SK-N-MC (cell line): ENCODE measurements around the gene MAFG.

Source experiments
- EZH2 ChIP-seq: fragments of 200-600 bp; sonication (generic); IDR thresholded peaks from one replicate; pipeline ENCODE4 v1.6.1; 2017; ENCODE audit warnings: antibody characterized with exemption
- FOXP2 ChIP-seq: optimal IDR thresholded peaks from 2 replicates; pipeline ENCODE3; 2011; ENCODE audit warnings: mild to moderate bottlenecking, moderate library complexity; ENCODE audit not compliant: insufficient read depth; ENCODE audit errors: extremely low read length, control extremely low read depth
- POLR2AphosphoS5 ChIP-seq: IDR thresholded peaks from 2 replicates; pipeline ENCODE4 v1.6.1; 2012; ENCODE audit warnings: mild to moderate bottlenecking, low read depth, low read length, borderline replicate concordance

DNA sequence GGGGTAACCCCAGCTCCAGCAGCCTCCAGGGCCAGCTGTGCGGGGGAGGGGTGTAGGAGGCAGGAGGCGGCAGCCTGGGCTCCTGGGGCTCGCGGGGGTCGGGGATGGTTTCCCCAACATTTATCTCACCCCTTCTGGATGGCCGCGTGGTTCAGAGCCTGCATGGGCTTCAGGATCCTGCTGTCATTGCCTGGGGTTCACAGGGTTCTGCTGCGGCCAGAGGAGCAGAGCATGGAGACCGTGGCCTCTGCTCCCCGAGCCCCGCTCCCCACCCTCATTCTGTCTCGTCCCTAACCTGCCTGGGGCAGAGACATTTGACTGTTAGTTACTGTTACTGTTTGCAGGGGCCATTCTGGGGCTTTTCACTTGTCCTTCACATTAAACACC is 14.6 kb upstream of the MAFG start:
- TF ChIP-seq EZH2 (no peak), POLR2AphosphoS5 (no peak), FOXP2 (no peak)
